D341Med (cell line): Measurements from ENCODE around the gene TMEM132D.

ENCODE experiments used
- DNase-seq: peaks from one replicate; pipeline ENCODE4 v3.0.0; 2012; ENCODE audit warnings: low spot score

TMEM132D gene

GRCh38 chr12:129179941-129180553, 723.8 kb downstream of the TMEM132D start:
- no peak for DNase-seq

GRCh38 chr12:129169928-129170327, 733.9 kb downstream of the TMEM132D start:
- no peak for DNase-seq

GRCh38 chr12:129163861-129164260, 740.0 kb downstream of the TMEM132D start:
- no peak for DNase-seq

DNA sequence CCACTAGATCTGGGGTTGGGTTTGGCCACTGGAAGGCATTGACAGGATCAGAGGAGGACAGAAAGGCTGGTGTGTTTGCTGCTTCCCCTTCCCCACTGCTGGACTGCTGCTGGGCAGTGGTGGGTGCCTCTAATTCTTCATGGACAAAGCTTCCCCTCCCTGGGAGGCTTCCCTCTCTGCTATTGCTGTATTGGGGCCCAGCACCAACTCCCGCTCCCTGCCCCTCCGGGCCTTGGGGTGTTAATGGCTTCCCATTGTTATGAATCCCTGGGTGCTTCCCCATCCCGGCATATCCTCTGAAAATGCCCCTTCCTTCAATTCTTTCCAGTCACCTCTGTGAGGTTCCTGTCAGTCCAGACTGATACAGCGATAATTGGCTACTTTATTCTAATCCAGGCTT, 740.4 kb downstream of the TMEM132D start:
- DNase-seq = no peak

DNA sequence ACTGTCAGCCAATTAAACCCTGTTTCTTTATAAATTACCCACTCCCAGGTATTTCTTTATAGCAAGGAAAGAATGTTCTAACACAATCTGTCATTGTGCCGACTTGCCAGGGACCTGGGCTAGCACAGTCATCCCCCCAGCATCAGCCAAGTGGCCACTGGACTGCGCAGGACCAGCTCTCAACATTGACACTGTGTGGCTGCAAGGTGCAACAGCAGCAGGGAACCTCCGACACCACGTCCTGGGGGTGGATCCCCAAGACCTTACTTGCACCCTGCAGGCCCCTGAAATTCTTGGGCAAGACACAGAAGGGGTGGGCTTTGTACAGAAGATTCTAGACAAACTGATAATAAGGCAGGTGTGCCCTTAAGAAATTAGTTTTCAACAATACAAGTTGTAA, 741.0 kb downstream of the TMEM132D start:
- no peak for DNase-seq

DNA sequence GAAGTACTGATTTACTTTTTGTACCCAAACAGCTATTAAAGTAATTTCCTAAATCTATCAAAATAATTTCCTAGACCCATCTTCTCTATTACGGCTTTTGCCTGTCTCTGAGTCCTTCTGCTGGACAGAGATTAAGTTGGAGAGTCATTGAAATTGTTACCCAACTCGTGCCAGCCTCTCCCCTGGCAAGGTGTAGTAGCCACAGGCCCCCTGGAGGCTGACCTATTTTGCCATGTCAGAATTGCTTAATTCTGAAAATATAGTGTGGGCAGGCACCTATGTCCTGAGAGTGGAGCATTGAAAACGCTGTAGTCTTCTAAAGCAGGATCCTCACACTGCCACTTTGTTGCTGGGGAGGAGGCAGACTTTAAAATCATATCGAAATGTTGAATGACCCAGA, 742.3 kb downstream of the TMEM132D start:
- DNase-seq = no peak

GRCh38 chr12:129160282-129160681, 743.5 kb downstream of the TMEM132D start:
- no peak for DNase-seq

DNA sequence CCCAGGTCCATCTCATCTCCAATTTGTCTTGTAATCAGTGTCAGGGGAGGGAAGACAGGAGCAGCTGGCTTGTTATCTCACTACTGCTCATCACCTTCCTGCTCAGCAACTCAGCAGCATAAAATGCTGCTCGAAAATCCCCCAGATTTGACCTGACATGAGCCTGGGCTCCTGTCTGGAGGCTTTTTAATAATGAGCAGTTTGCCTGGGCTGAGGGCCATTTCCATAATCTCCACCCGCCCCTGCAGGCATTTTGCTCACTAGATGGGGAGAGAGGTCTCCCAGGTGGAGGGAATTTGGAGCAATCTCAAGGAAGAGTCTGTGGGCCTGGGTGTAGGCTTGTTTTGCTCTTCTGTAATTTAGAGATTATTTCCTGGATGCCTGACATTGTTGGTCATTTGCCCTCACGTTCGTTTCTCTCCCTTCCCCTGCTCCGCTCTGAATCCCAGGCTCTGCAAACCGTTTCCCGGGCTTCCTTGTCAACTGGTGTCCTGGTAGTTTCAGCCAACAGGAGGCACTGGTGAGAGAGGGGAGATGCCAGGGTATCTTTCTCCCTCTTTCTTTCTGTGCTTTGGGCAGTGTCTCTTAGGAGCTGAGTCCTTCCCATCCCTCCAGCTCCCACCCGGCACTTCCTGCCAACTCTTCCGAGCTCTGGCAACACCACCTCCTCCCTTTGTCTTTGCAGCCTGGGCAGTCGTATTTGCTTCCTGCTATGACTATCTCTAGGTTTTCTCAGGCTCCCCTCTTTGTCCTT, 751.3 kb downstream of the TMEM132D start:
- no peak for DNase-seq

GRCh38 chr12:129150721-129151120, 753.1 kb downstream of the TMEM132D start:
- no peak for DNase-seq

DNA sequence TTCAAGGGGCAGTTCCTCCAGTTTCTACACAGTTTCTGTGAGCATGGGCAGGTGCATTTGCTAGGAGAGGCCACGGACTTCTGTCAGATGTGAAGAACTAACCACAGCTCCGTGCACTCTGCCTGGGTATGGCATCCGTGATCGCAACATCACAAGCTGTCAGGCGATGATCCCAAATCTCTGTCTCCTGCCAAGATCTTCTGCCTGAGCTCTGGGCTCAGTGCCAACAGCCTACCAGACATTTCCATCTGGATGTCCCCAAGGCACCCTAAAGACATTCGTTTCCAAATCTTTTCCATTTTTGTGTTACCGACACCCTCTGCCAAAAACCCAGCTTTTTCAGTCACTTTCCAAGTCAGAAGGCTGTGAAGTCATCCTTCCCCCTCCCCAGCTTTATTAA, 758.4 kb downstream of the TMEM132D start:
- DNase-seq = peak; percentile 34

- DNase-seq = no peak
Measured at GRCh38 chr12:129138776-129139175, 765.0 kb downstream of the TMEM132D start.

- no peak for DNase-seq
Measured at GRCh38 chr12:129136694-129137325, 767.0 kb downstream of the TMEM132D start.

- no peak for DNase-seq
Measured at GRCh38 chr12:129127771-129128170, 776.1 kb downstream of the TMEM132D start.

- no peak for DNase-seq
Measured at GRCh38 chr12:129127211-129127610, 776.6 kb downstream of the TMEM132D start.

- DNase-seq = no peak
Measured at GRCh38 chr12:129119537-129119936, 784.3 kb downstream of the TMEM132D start.

DNA sequence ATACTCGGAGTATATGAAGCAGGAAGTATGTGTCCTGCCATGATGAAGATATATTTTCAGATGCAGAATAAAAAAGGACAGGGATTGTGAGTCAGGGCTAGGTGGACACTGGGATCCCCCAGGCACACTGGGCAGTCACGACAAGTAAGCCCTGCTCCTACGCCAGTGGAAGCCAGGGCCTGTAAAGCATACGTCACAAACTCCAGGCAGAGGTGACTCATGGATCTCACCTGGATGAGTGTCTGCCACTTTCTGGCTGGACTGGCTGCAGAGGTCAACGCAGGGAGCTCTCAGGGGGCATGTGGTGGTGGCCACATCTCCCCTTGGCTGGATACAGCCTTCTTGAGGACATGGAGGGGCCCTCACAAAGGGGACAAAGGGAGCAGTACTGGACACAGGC, 788.3 kb downstream of the TMEM132D start:
- DNase-seq = no peak

DNA sequence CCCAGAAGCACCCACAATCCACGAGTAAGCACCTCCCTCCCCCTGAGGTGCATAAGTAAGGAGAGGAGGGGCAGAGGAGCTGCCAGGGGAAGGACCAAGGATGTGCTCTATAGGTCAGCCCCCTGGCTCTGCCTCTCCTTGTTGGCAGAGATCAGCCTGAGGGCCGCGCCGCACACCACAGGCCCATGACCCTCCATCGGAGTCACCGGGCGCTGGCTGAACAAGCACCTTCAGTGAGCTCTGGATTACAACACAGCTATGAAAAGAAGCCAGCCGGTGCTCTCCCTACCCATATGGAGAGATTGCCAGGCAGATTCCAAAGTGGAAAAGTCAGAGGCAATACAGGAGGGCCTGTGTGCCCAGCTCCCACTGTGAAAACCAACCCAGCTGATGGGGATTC, 793.2 kb downstream of the TMEM132D start:
- DNase-seq = no peak

- DNase-seq = no peak
Measured at GRCh38 chr12:129109174-129110001, 794.4 kb downstream of the TMEM132D start.

DNA sequence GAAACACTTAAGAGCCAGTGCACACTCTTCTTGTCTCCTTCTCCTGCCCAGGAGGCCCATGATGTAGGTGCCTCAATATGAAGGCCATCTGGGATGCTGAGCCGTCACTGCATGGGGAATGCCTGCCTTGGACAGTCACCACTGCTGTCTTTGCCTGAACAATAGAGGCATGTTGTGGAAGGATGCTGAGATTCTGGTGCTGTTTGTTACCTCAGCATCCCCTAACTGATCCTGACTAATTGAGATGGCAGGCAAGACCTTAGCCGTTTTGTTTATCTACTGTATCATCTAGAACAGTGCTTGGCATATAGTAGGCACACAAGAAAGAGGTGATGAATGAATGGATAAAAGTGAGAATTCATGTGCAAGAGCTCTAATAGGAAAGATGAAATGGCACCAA, 797.1 kb downstream of the TMEM132D start:
- no peak for DNase-seq

- no peak for DNase-seq
Measured at GRCh38 chr12:129103231-129103630, 800.6 kb downstream of the TMEM132D start.

- DNase-seq = no peak
Measured at GRCh38 chr12:129102233-129102632, 801.6 kb downstream of the TMEM132D start.

GRCh38 chr12:129101816-129102215, 802.0 kb downstream of the TMEM132D start:
- DNase-seq = no peak

DNA sequence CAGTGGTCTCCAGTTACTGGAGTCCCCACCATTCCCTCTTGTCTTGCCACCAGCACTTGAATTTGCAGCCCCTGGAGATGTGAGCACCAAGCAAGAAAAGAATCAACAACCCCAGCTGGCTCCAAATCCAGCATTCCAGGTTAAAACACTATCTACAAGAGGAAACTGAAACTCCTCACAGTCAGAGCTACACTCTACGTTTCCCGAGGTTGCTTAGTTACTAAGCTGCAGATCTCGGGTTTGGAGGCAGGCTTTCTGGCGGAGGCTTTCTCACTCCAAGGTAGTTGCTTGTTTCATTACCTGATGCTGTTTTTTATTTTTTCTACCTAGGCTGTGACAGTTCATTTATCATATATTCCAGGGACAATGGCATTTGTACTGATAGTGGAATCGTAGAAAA, 802.4 kb downstream of the TMEM132D start:
- no peak for DNase-seq
